NCI-H460 (cell line): ENCODE measurements around the gene ERGIC1. TPM values are rescaled to one million over a fixed set of nuclear protein-coding genes. Genes with fewer than 3 reads are reported as not detected.
"Not testable (repeated sequence)": the region's sequence is repeated elsewhere in the genome, so short reads cannot be mapped to it uniquely, and the experiment has no call there.

ENCODE experiments used
- DNase-seq: peaks from one replicate; pipeline ENCODE4 v3.0.0-alpha.2; 2016; ENCODE audit warnings: low read depth; ENCODE audit errors: extremely low read depth
- total RNA-seq: library from RNA; depleted of rRNA; stranded (reverse); fragments of >200 nt; shearing (Covaris generic); gene quantifications from 2 replicates; pipeline ENCODE4 v1.2.3, GENCODE V29; 2014

Gene ERGIC1
- total RNA-seq, 1 experiment from 2014 or later: 189 TPM

DNA sequence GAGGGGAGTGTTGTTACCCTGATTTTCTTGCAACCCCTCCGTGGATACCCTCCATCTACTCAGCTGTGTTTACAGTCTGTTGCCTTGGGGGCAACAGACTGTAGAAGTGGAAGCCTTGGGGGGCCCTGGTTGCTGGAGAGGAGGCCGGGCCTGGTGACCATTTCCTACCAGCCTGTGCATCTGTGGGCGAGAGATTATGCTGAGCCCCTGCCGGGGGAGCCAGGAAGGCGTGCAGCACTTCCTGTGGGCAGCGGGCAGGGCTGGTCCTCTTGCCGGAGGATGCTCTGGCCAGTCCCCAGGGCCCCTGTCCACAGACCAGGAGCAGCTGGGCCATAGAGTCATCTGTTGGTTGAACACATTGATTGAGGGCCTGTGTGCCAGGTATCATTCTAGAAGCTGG is 11.1 kb downstream of the ERGIC1 start:
- DNase-seq: no peak

DNA sequence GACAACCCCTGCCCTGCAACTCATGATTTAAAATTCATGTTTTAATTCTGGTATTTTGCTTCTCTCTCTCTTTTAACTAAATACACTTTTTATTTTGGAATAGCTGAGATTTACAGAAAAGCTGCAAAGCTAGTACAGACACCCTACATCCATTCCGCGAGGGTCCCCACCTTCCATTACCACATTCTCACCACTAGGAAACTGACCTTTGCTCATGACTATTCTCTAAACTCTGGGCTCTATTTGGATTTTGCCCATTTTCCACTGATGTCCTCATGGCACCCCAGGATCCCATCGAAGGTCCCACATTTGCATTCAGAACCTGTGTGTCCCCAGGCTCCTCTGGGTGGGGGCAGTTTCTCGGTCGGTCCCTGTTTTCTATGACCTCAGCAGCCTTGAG is 11.5 kb downstream of the ERGIC1 start:
- DNase-seq: no peak

DNA sequence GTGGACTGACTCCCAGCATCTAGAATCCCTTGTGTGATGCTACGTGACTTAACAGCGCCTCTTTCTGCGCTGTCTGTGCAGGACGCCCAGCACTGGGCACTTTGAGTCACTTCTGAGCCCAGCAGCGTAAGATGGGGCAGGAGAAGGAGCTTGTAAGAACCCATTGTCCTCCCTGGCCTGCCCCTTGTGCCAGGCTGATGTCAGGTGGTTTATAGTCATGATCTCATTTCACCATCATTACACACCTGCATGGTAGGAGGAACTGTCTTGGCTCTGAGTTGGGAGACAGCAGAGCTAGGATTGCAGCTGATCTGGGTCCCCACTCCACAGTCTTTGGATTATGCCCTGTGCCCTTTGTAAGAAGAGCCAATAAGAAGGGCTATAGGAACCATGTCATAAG is 12.2 kb downstream of the ERGIC1 start:
- DNase-seq: no peak

DNA sequence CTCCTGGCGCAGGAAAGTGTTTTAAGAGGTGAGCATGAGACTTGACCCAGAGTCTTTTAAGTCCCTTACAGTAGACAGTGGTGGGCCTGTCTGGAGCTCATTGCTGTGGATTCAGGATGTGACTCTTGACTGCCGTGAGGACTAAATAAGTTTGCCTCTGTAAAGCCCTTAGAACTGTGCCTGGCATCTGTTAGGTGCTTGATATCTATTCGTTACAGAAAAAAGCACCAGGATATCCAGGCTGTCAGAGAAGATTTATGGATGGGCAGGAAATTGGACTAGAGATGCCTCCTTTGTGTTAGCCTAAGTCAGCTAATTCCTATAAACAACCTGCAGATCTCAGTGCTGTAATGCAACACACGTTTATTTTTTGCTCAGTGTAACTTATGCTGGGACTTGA is 12.6 kb downstream of the ERGIC1 start:
- no peak for DNase-seq

DNA sequence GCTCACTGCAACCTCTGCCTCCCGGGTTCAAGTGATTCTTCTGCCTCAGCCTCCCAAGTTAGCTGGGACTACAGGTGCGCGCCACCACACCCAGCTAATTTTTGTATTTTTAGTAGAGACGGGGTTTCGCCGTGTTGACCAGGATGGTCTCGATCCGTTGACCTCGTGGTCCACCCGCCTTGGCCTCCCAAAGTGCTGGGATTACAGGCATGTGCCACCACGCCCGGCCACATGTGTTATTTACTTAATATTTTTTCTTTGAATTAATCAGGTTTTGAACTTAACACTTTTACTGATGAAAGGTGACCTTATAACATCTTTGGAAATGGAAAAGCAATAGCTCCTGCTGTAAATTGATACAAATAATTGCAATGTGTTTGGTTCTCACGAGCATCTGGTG is 13.5 kb downstream of the ERGIC1 start:
- not testable (repeated sequence) for DNase-seq

DNA sequence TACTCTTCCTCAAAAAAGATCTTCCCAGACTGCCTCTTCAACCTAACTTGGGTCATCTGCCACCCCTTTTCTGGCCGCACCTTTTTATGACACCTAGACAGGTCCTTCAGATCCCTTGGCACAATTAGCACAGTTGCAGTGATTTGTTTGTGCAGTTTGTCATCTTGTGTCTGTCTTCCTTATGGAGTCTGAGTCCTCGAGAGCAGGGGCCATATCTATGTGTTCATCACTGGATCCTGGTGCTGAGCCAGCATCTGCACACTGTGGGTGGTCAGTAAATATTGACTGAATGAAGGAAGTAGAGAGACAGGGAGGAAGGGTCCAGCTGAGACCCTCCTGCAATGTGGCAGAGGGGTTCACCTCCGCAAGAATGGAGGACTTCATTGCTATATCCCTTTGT is 14.4 kb downstream of the ERGIC1 start:
- no peak for DNase-seq

DNA sequence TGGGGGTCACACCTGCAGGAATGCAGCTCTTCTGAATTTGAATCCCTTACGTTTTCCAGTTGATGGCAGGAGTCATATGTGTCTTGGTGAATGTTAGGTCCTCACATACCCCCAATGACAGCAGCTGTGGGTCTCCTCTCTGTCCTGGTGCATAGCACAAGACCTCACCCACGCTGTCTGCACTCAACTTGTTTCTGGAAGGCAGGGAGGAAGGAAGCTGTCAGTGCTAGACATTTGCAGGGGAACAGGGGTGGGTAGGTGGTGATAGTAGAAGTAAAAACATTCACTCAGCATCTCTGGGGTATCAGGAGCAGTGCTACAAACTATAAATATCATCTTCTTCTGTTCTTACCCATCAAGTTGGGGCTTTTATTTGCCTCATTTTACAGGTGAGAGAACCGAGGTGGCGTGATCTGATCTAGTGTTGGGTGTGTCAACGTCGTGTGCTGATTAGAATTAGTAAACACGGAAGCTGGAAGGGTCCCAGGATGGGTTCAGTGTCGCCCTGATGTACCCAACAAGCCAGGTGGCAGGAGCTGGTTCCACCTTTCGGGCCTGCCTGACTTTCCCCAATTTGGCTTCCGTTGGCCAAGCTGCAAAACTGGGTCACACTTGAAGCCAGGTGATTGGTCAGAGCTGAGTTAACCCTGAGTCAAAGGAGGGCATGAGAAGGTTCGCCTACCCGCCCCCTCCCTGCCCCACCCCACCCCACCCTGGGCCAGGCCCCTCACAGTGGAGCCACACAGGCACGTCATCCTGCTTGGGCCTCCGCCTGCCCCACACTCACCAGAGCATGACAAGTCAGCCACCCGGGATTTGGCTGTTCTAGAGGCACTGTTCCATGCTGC is 15.8 kb downstream of the ERGIC1 start:
- DNase-seq: no peak

DNA sequence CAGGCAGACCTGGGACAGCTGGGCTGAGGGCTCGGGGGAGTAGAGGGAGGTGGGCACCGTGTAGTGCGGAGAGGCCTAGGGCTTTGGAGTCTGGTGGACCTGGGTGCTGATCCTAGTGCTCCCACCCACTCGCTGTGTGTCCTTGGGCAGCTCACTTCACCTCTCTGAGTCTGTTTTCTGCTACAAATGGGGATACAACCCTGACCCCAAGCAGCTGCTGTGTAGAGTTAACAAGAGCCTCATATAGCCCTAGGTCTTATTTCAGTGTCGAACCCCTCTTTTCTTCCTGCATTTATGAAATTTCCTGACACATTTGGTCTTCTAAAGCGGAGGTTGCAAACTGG is 16.4 kb downstream of the ERGIC1 start:
- DNase-seq: no peak

DNA sequence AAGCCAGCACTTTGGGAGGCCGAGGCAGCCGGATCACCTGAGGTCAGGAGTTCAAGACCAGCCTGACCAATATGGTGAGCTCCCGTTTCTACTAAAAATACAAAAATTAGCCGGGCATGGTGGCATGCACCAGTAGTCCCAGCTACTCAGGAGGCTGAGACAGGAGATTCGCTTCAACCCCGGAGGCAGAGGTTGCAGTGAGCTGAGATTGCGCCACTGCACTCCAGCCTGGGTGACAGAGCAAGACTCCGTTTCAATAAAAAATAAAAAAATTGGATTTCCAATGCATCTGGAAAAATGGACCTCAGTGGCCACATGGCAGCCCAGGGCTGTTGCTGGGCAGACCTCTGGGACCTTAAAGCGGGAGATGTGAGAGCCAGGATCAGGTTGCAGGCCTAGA is 17.2 kb downstream of the ERGIC1 start:
- DNase-seq: not testable (repeated sequence)

DNA sequence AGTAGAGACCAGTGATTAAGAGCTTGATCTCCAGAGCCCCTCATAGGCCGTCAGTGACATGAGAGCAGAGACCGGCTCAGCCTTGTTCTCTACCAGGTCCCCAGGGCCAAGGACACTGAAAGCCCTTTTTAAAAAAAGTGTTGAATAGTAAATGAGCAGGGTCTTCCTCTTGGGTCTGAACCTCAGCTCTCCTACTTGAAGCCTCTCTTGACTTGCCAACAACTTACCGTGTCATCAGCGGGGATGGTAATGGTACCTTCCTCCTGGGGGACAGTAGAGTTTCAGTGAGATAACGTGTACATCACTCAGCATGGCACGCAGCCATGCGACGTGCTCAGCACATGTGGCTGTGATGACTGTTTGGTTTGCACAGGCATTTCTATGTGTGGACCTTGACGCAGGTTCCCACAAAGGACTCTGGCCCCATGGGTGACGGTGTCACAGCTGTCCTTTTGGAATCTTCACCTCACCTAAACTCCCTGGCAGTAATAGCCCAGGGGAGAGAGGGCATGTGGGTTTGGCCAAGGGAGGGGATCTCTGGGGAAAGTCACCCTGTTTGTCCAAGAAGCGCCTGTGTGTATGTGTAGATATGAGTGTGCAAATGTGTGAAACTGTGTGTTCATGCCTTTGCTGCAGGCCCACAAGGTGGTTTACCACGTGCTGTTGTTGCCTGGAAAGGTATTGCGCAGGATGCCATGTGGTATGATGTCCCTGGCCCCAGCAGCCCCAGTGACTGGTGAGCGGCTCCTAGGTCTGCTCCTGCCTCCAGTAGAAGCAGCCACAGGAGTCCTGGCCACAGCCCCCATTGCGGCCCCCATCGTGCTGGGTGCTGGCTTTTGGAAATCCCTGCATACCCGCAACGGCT is 18.7 kb downstream of the ERGIC1 start:
- no peak for DNase-seq

DNA sequence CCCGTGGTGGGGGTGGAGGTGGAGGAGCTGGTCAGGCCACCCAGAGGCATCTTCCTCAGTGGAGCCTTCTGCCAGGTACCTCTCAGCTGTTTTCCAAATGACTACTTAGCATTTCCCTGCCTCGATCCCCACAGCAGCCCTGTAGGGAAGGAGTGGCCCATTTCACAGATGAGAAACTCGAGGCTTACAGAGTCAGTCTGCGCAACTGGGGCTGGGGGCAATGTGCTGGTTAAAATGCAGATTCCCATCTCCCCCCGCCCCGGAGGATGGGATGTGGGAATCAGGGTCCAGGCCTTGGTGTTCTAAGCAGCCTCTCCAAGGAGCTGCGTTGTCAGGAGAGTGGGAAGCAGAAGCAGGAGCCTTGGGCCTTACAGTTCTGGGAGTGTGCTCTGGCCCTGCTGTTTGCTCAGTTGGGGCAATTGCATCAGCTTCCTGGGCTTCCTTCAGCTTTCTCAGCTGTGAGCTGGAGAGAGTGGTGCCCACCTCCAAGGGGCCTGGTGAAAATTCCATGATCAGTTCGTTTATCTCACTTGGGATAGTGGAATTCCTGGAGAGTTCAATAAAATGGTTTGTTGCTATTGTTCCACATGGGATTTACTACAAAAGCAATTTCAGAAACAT is 19.4 kb downstream of the ERGIC1 start:
- DNase-seq: no peak

DNA sequence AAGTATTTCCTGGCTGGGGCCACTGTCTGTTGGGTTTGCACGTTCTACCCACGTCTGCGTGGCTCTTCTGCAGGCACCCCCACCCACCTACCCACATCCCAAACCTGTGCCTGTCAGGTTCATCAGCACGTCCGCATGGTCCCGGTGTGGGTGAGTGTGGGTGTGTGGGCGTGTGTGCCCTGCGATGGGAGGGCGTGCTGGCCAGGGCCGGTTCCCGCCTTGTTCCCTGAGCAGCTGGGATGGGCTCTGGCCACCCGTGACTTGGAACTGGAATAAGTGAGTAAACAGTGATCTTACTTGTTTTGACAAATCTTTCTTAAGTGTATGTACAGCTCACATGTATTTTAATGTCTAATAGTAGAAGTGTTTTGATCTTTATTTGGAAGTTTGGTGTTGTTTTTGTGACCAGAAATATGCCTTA is 20.4 kb downstream of the ERGIC1 start:
- DNase-seq: no peak

DNA sequence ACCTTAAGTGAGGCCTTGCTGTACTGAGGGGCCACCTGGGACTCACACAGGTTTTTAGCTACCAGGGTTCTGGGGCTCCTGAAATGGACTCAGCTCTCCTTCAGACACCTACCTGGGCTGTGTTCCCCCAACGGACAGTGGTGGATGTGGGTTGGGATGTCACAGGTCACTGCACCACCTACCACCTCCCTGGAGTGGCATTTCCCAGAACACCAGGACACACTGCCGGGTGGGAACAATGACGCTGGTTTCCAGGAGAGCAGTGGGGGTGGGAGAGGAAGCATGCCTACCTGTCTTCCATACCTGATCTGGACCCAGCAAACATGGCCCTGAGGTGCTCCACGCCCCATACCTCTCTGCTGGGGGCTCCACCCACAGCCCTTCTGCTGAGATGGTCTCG is 20.9 kb downstream of the ERGIC1 start:
- no peak for DNase-seq

DNA sequence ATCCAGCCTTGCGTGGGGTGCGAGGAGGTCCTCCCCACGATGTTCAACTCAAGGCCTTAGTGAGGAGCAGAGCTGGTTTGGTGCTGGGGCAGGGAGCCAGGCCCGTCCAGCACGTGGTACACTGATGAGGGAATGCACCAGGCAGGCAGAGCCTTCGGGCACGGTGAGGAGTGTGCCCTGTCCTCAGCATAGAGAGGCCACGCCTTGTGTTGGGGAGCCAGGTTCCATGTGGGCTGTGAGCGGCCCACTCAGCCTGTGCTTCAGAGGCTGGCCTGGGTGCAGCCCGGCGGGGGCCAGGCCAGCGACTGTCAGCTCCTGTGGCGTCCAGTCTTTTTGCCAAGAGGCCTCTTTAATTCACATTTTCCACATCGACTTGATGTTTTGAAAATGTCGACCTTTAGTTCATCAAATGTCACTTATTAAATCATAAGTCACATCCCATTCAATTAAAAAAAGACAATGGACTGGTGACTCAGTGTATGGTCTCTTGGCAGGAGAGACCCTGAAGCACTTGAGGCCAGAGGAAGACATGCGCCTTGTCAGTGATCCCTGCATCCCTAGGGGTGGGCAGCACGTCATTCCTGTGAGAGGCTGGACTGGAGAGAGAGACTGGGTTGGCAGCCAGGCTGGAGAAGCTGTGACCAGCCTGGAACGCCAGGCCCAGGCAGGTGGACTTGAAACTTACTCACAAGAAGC is 21.7 kb downstream of the ERGIC1 start:
- no peak for DNase-seq

DNA sequence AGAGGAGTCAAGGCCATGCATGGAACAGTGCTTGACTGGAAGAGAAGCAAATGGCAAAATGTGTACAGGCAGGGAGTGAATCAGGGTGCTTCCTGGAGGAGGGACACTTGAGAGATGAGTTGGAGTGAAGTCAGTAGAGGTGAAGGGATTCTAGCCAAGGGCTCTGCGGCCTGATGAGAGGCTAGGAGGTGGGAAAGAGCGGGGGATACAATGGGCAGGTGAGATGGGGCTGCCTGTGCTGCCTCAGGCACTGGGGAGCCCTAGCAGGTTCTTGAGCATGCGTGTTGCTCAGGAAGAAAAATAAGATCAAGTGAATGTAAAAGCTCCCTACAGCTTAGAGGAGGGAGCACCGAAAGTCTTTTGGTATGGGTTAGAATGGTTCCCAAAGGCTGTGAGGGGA is 22.3 kb downstream of the ERGIC1 start:
- no peak for DNase-seq

DNA sequence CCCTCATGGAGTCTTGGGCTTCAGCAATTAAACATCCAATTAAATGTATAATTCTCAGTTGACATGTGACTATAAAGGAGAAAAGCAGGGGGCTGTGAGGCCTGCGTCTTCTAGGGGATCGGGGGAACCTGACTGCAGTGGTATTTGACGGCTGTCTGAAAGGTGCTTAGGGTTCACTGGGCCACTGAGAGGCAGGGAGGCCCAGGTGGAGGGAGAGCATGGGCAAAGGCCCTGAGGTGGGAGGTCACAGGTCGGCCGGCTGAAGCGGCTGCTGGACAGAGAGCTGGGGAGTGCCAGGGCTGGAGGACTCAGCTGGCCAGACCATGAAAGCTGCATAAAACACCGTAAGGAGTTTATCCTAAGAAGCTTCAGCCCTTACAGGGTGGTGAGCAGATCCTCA is 23.9 kb downstream of the ERGIC1 start:
- no peak for DNase-seq

DNA sequence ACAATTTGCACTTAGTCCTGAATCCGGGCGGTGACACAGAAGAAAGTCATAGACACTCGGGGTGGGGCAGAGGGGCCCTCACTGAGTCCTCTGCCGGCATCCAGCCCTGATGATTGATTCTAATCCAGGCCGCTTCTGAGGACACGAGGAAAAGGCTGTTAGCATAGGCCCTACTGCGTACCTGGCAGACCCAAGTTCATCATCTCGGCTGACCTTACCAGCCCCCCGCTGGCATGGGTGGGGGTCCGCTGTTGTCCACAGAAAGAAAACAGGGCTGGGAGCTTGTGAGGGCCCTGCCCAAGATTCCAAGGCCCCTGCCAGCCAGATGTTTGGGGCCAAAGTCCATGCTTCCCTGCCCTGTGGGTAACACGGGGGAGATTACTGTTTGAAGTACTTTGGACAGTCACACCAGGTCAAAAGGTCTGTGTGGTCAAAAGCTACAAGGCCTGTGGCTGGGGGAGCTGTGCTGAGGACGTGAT is 24.5 kb downstream of the ERGIC1 start:
- DNase-seq: no peak

DNA sequence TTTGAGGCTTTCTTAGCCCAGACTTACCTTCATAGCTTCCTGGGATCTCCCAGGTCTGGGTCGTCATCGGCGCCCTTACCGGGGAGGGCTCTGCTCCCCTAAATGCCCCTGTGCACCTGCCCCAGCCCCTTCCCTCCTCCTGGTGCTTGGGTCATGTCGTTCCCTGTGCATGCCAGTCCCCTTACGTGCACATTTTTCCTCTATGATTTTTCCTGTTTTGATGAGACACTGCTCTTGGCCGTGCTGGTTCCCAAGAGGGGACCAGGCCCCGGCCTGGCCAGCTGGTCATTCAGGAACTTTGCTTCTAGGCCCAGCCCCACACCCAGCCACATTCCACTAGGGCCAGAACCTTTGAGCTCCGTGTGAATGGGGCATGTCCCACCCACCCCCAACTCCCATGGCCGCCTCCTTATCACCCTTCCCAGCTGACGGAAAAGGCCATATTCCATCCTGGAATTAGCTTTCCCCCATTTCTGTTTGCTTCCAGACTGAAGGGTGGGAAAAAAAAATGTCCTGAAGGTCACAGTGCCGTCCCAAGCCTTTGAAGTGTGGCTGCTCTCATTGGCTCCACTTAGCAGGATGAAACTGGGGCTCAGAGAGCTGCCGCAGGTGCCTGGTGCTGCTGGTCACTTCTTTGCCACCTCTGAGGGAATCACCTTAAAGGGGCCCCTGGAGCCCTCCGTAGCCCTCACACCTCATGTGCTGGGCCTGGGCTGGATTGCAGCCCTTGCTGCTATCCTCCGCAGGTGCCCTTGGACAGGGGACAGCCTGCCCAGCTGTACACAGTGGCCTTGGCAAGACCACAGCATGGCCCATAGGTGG is 25.1 kb downstream of the ERGIC1 start:
- no peak for DNase-seq

DNA sequence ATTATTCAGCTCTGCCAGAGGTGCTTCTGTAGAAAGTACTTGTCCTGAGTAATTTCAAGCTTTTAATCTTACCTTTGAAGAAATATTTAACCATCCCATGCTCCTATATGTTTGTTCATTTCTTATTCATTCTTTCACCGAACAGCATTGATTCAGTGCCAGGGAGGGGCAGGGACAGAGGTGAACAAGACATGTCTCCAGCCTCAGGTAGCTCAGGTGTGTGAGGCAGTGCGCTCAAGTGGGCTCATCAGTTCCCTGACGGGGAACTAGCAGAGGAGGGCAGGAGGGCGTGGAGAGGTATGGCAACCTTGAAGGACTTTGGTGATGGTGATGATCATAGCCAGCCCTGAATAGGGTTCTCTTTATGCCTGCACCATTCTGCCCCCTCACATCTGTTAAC is 25.9 kb downstream of the ERGIC1 start:
- DNase-seq: no peak
